Esophagus (tissue), 2 donors: ENCODE data around the gene DLEC1. TPM values are rescaled to one million over a fixed set of nuclear protein-coding genes. Genes with fewer than 3 reads are reported as not detected.

Source experiments
- H3K27ac ChIP-seq, 2 donors: one replicate each; pipeline ENCODE4 v1.5.1; 2013; ENCODE audit warnings: low read depth in 2 of 2, mild to moderate bottlenecking in 2 of 2, inconsistent platforms in 1 of 2, low read length in 1 of 2, moderate library complexity in 1 of 2
- H3K27me3 ChIP-seq, 2 donors: one replicate each; pipeline ENCODE4 v1.6.1; 2013; ENCODE audit warnings: low read length in 2 of 2, control low read depth in 1 of 2, mild to moderate bottlenecking in 1 of 2; ENCODE audit not compliant: insufficient read depth in 2 of 2, control insufficient read depth in 1 of 2
- H3K36me3 ChIP-seq, 2 donors: one replicate each; pipeline ENCODE4 v1.6.1; 2013; ENCODE audit warnings: low read length in 1 of 2; ENCODE audit not compliant: control insufficient read depth in 2 of 2, insufficient read depth in 2 of 2
- H3K4me1 ChIP-seq, 2 donors: one replicate each; pipeline ENCODE4 v1.6.1; 2013; ENCODE audit warnings: low read length in 1 of 2; ENCODE audit not compliant: control insufficient read depth in 2 of 2, insufficient read depth in 2 of 2
- H3K4me3 ChIP-seq, 2 donors: one replicate each; pipeline ENCODE4 v1.5.1; 2013; ENCODE audit warnings: low read length in 2 of 2, mild to moderate bottlenecking in 2 of 2, low read depth in 1 of 2, moderate library complexity in 1 of 2
- H3K9me3 ChIP-seq, 2 donors: one replicate each; pipeline ENCODE4 v1.6.1; 2013; ENCODE audit warnings: mild to moderate bottlenecking in 2 of 2, low read depth in 1 of 2, low read length in 1 of 2, moderate library complexity in 1 of 2; ENCODE audit not compliant: control insufficient read depth in 2 of 2, insufficient read depth in 1 of 2
- WGBS, 2 donors: extraction: QIAGEN DNeasy Blood & Tissue Kit; methylation state at CpG; one replicate each; pipeline ENCODE4 v1.1.7; 2013; 5-methylcytosine and 5-hydroxymethylcytosine counted together
- polyA plus RNA-seq, 2 donors: library from polyadenylated mRNA; stranded (reverse); fragments of 200-250 nt; gene quantifications; one replicate each; pipeline ENCODE4 v1.2.3, GENCODE V29; 2013
- donor health status: healthy with polysubstance abuse.
- donor health status: Bipolar disorder and iron deficiency.

Gene DLEC1
- polyA plus RNA-seq, 2 donors, result 0.16 to 0.39 TPM

DNA sequence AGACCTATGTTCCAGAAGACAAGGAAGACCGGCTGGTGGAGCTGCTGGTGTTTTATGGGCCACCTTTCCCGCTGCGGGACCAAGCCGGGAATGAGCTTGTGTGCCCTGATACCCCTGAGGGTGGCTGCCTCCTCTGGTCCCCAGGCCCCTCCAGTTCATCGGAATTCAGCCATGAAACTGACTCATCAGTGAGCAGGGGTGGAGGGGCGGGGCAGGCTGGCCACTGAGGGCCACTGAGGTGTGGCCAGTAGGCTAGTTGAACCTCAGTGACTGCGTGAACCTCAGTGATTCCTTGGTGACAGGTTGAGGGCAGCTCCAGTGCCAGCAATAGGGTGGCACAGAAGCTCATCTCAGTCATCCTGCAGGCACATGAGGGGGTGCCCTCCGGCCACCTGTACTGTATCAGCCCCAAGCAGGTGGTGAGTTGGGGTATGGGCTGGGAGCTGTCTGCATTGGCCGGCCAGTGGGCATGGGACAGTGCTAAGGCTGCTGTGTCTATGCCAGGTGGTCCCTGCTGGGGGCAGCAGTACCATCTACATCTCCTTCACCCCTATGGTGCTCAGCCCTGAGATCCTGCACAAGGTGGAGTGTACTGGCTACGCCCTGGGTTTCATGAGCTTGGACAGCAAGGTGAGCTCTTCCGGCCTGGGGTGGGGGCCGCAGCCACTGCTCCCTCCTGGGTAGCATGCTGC lies 77.6 kb downstream of the DLEC1 start:
- Histone ChIP-seq H3K27me3 (no peaks in the 10 kb centered on the region), H3K4me3 (no peak overlapping the region), H3K36me3 (peaks cover 4 to 15% of the 10 kb centered on the region in 2 donors), H3K27ac (no peak overlapping the region), H3K4me1 (peaks cover 2 to 6% of the 10 kb centered on the region in 2 donors), H3K9me3 (no peaks in the 10 kb centered on the region)
- WGBS, 2 donors, result 80 to 82% methylated on average over 12 of the region's 12 CpGs

DNA sequence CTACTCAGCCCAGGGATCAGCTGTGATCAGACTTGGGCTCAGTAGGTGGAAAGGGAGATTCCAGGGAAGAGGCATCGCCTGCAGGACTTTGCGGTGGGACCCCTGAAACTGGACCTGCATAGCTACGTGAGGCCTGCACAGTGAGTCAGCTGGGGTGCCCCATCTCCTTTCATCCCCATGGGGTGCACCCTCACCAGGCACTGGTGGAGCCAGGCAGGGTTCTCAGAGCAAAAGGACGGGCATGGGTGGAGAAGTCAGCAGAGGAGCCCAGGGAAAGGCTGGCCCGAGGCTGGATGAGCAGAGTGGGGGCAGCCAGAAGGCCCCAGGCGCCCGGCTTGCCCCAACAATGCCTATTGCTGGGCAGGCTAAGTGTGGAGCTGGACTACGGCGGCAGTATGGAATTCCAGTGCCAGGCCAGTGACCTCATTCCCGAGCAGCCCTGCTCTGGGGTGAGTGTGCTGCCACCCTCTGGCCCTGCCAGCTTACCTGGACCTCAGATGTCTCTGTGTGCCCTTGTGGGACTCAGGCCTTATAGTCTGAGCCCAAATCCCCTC lies 78.2 kb downstream of the DLEC1 start:
- Histone ChIP-seq H3K4me3 (no peak overlapping the region), H3K27me3 (no peaks in the 10 kb centered on the region), H3K4me1 (peaks cover 0 to 6% of the 10 kb centered on the region in 2 donors), H3K27ac (no peak overlapping the region), H3K36me3 (peaks cover 4 to 22% of the 10 kb centered on the region in 2 donors), H3K9me3 (no peaks in the 10 kb centered on the region)
- 66 to 73% methylated on average over 10 of the region's 10 CpGs for WGBS, 2 donors

DNA sequence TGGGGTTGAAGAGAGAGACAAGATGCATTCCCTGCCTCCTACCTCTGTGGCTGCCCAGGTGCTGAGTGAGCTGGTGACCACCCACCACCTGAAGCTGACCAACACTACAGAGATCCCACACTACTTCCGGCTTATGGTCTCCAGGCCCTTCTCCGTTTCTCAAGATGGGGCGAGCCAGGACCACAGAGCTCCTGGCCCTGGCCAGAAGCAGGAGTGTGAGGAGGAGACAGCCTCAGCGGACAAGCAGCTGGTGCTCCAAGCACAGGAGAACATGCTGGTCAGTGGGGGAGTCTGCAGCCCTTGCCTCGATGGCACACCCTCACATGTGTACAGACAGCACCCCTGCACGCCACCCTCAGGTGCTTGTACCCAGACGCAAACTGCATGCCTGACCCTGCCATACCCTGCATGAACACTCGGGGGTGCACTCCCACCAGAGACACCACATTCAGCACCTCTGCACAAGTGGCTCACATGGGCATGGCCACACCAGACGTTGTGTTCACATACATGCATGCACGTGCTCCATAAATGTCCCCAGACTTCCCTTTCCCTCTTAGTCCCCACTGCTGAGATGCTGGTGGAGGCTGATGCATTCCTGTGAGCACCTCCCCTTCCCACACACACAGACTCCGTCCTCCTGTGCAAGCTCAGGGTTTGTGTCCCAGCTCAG lies 78.9 kb downstream of the DLEC1 start:
- Histone ChIP-seq H3K27me3 (no peaks in the 10 kb centered on the region), H3K27ac (no peak overlapping the region), H3K9me3 (no peaks in the 10 kb centered on the region), H3K4me3 (no peak overlapping the region), H3K4me1 (peaks cover 0 to 6% of the 10 kb centered on the region in 2 donors), H3K36me3 (peaks cover 4 to 28% of the 10 kb centered on the region in 2 donors)
- 51 to 53% methylated on average over 11 of the region's 11 CpGs for WGBS, 2 donors

DNA sequence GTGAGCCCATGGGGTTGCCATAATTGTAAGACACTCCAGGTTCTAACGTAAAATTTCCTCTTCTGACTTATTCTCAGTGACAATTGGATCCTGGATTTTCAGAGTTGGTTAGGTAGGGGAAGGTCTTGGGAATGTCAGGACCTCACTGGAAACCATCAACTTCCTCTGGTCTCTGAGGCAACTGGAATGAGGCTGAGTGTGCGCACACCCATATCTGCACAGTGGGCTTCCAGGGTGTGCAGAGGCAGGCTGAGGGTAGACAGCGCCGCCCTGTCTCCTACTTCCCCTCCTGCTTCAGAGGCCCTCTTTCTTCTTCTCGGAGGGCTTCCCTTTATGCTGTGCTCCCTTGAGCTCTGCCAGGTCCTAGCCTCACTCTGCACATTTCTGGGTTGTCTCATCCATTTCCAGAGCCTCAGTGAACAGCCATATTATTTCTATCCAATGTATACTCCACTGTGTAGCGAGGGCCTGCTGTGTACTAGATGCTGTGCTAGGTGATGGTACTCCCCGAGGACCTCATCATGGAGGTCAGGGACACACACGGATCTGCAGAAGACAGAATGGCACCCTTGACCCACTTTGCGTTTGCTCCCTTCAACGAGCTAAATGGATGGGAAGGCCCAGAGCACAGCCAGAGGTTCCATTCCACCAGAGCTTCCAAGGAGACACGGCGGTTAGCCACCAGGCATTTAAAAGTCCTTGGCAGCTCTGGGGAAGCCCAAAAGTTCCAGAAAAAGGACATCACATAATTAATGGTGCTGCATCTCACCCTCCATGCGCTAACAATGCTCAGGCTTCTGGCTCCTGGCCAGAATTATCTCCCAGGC lies 79.6 kb downstream of the DLEC1 start:
- peaks cover 0 to 6% of the 10 kb centered on the region in 2 donors for H3K4me1 ChIP-seq
- H3K36me3 ChIP-seq, result peaks cover 4 to 31% of the 10 kb centered on the region in 2 donors
- 86 to 88% methylated on average over 13 of the region's 13 CpGs for WGBS, 2 donors

DNA sequence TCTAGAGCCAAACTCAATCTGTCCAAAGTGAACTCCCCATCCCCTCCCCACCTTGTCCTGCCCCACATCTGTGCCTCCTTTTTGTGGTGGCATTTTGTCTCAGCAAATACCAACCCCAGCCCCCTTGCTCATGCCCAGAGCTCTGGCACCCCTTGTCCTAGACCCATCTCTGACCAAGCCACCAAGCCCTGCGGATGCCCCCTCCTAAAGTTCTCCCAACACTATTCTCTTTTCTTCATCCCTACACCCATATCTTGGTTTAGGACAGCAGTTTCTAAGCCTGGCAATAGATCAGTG lies 80.2 kb downstream of the DLEC1 start:
- H3K27me3 ChIP-seq, result no peaks in the 10 kb centered on the region
- H3K4me3 ChIP-seq, result no peak overlapping the region
- H3K36me3 ChIP-seq, result peaks cover 4 to 33% of the 10 kb centered on the region in 2 donors

More for the DNA sequence above, 79.6 kb downstream of the DLEC1 start:
- H3K27ac ChIP-seq, result no peak overlapping the region
- H3K4me3 ChIP-seq, result no peak overlapping the region
- no peaks in the 10 kb centered on the region for H3K9me3 ChIP-seq
- no peaks in the 10 kb centered on the region for H3K27me3 ChIP-seq

DNA sequence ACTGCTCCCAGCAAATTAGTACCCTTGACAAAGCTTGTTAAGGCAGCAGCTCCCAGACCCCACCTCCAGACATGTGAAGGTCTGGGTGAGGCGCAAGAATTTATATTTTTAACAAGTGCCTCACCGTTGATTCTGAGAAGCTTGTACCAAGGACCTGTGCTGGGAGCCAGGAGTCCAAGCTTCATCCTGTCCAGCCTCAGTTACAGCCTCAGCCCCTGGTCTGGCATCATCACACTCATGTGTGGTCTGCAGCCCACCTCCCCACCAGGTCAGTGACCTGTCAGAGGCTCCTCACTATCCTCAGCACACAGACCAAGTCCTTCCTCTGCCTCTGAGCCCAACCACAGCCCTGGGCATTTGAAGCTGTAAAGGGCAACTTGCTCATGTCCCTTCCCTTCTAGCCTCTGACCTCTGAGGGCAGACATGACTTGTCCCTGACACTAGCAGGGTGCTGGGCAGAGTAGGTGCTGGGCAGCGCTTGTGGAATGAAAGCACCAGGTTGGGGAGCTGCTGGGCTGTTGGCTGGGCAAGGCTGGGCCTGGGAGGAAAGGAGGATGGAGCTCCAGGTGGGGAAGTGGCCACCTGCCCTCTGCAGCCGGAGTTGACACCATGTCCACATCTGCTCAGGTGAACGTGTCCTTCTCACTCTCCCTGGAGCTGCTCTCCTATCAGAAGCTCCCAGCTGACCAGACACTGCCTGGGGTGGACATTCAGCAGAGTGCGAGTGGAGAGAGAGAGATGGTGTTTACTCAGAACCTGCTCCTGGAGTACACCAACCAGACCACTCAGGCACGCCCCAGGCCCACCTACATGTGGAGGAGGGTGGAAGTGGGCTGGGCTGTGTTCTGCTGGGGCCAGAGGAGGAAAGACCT lies 81.0 kb downstream of the DLEC1 start:
- peaks cover 0 to 7% of the 10 kb centered on the region in 2 donors for H3K4me1 ChIP-seq
- H3K4me3 ChIP-seq, result no peak overlapping the region
- H3K27ac ChIP-seq, result no peak overlapping the region
- no peaks in the 10 kb centered on the region for H3K27me3 ChIP-seq
- peaks cover 4 to 39% of the 10 kb centered on the region in 2 donors for H3K36me3 ChIP-seq
- no peaks in the 10 kb centered on the region for H3K9me3 ChIP-seq
- 86 to 90% methylated on average over 7 of the region's 7 CpGs for WGBS, 2 donors

More for the DNA sequence above, 80.2 kb downstream of the DLEC1 start:
- Histone ChIP-seq H3K9me3 (no peaks in the 10 kb centered on the region), H3K4me1 (peaks cover 0 to 6% of the 10 kb centered on the region in 2 donors), H3K27ac (no peak overlapping the region)
- 95 to 100% methylated on average over 1 of the region's 1 CpG for WGBS, 2 donors

DNA sequence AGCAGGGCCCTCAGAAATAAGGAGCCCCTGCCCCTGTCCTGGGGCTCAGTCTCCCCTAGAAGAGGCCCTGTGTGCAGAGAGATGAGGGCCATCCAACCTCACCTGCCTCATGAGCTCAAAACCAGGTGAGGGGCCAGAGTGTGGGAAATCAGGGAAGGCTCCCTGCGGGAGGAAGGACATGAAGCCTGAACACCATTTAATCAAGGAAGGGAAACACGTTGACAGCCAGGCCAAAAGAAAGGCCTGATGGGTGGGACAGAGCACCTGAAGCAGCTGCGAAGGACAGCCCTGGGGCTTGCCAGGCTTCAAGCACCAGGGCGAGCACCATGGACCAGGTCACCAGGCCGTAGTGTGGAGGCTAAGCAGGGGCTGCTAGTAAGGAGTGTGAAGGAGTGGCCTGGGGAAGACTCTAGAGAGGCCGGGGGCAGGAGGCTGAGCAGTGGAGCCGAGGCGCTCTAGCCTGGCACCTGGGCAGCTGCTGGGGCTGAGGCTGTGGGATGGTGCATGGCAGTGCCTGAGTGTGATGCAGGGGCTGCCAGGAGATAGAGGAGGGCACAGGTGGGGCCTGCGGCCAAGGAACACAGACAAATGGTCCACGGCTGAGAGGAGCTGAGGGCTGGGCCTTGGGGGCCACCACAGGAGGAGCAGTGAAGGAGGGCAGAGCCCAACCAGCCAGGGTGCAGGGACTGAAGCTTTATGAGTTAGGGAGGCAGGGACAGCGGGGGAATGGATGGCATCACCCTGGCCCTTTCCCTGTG lies 81.9 kb downstream of the DLEC1 start:
- no peak overlapping the region for H3K4me3 ChIP-seq
- peaks cover 0 to 7% of the 10 kb centered on the region in 2 donors for H3K4me1 ChIP-seq
- peaks cover 10 to 45% of the 10 kb centered on the region in 2 donors for H3K36me3 ChIP-seq
- no peaks in the 10 kb centered on the region for H3K27me3 ChIP-seq
- 87 to 89% methylated on average over 11 of the region's 11 CpGs for WGBS, 2 donors
- H3K27ac ChIP-seq, result no peak overlapping the region
- H3K9me3 ChIP-seq, result no peaks in the 10 kb centered on the region

DNA sequence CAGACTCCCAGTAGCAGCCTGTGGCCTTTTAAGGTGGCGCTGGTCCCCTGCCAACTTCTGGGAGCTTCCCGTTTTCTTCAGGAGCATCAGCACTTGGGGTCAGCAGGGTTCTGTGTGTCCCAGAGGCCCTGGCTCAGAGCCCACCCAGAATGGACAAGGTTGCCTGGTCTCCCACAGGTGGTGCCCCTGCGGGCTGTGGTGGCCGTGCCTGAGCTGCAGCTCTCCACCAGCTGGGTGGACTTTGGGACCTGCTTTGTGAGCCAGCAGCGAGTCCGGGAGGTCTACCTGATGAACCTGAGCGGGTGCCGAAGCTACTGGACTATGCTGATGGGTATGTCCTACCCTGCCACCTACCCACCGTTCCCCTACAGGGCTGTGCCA lies 82.4 kb downstream of the DLEC1 start:
- Histone ChIP-seq H3K9me3 (no peaks in the 10 kb centered on the region), H3K27me3 (no peaks in the 10 kb centered on the region), H3K27ac (no peak overlapping the region), H3K4me1 (peaks cover 0 to 7% of the 10 kb centered on the region in 2 donors), H3K4me3 (no peak overlapping the region), H3K36me3 (peaks cover 16 to 50% of the 10 kb centered on the region in 2 donors)
- 87 to 89% methylated on average over 8 to 9 of the region's 9 CpGs for WGBS, 2 donors
